ENCODE data around the gene CLEC16A. TPM values are rescaled to one million over a fixed set of nuclear protein-coding genes. Genes with fewer than 3 reads are reported as not detected.

Gene CLEC16A
- total RNA-seq, 1 donor from 2014 or later, result 33.4 TPM

GRCh38 chr16:11097787-11098167 is 153.4 kb downstream of the CLEC16A start:
- Mint-ChIP-seq H3K4me3 (no peak overlapping the region), H3K27ac (no peak overlapping the region), H3K36me3 (no peaks in the 10 kb centered on the region), H3K4me1 (ENCODE audit: unreplicated experiment) (peaks cover 58% of the 10 kb centered on the region), H3K9me3 (no peaks in the 10 kb centered on the region), H3K27me3 (no peaks in the 10 kb centered on the region)
- no peak for DNase-seq (ENCODE audit: extremely low spot score, unreplicated experiment)
- no peak for TF ChIP-seq CTCF (conservative IDR thresholded peaks at IDR 0.05)

GRCh38 chr16:11098601-11099390 is 154.4 kb downstream of the CLEC16A start:
- H3K4me1 Mint-ChIP-seq (ENCODE audit: unreplicated experiment), result peaks cover 52% of the 10 kb centered on the region
- no peaks in the 10 kb centered on the region for H3K9me3 Mint-ChIP-seq
- no peaks in the 10 kb centered on the region for H3K36me3 Mint-ChIP-seq
- DNase-seq (ENCODE audit: extremely low spot score, unreplicated experiment), result no peak
- no peak overlapping the region for H3K4me3 Mint-ChIP-seq
- H3K27ac Mint-ChIP-seq, result no peak overlapping the region
- H3K27me3 Mint-ChIP-seq, result no peaks in the 10 kb centered on the region
- no peak for TF ChIP-seq CTCF (conservative IDR thresholded peaks at IDR 0.05)

GRCh38 chr16:11099672-11100205 is 155.4 kb downstream of the CLEC16A start:
- Mint-ChIP-seq H3K27me3 (no peaks in the 10 kb centered on the region), H3K4me3 (no peak overlapping the region)

GRCh38 chr16:11100239-11100750 is 155.9 kb downstream of the CLEC16A start:
- peak; percentile 53 for TF ChIP-seq CTCF (conservative IDR thresholded peaks at IDR 0.05)
- no peaks in the 10 kb centered on the region for H3K9me3 Mint-ChIP-seq
- peaks cover 45% of the 10 kb centered on the region for H3K4me1 Mint-ChIP-seq (ENCODE audit: unreplicated experiment)
- DNase-seq (ENCODE audit: extremely low spot score, unreplicated experiment), result no peak
- no peak overlapping the region for H3K4me3 Mint-ChIP-seq
- H3K36me3 Mint-ChIP-seq, result no peaks in the 10 kb centered on the region
- peak overlapping the region; percentile 37 for H3K27ac Mint-ChIP-seq
- no peaks in the 10 kb centered on the region for H3K27me3 Mint-ChIP-seq

More at GRCh38 chr16:11099672-11100205, 155.4 kb downstream of the CLEC16A start:
- H3K36me3 Mint-ChIP-seq, result no peaks in the 10 kb centered on the region
- no peaks in the 10 kb centered on the region for H3K9me3 Mint-ChIP-seq
- no peak for DNase-seq (ENCODE audit: extremely low spot score, unreplicated experiment)
- peak overlapping the region; percentile 37 for H3K27ac Mint-ChIP-seq
- peaks cover 44% of the 10 kb centered on the region for H3K4me1 Mint-ChIP-seq (ENCODE audit: unreplicated experiment)
- no peak for TF ChIP-seq CTCF (conservative IDR thresholded peaks at IDR 0.05)

GRCh38 chr16:11101283-11101682 is 156.9 kb downstream of the CLEC16A start:
- Mint-ChIP-seq H3K27ac (peak overlapping the region; percentile 74), H3K36me3 (no peaks in the 10 kb centered on the region), H3K27me3 (no peaks in the 10 kb centered on the region), H3K4me3 (no peak overlapping the region), H3K9me3 (no peaks in the 10 kb centered on the region), H3K4me1 (ENCODE audit: unreplicated experiment) (peaks cover 46% of the 10 kb centered on the region)
- no peak for TF ChIP-seq CTCF (conservative IDR thresholded peaks at IDR 0.05)
- DNase-seq (ENCODE audit: extremely low spot score, unreplicated experiment), result no peak

Measured in type B pancreatic cell (in vitro differentiated cells).